HG03108 (cell line): ENCODE measurements around the gene DCUN1D3.

Experiments
- ATAC-seq: cut with Tn5 transposase; IDR thresholded peaks from one replicate; pipeline ENCODE4 v1.9.1; 2021; ENCODE audit warnings: moderate library complexity; ENCODE audit not compliant: unreplicated experiment

The DCUN1D3 gene

GRCh38 chr16:20920091-20920490 lies 19.9 kb upstream of the DCUN1D3 start:
- ATAC-seq, result no peak

GRCh38 chr16:20918486-20919239 lies 18.5 kb upstream of the DCUN1D3 start:
- no peak for ATAC-seq

- no peak for ATAC-seq
Measured at GRCh38 chr16:20916942-20917341, 16.8 kb upstream of the DCUN1D3 start.

DNA sequence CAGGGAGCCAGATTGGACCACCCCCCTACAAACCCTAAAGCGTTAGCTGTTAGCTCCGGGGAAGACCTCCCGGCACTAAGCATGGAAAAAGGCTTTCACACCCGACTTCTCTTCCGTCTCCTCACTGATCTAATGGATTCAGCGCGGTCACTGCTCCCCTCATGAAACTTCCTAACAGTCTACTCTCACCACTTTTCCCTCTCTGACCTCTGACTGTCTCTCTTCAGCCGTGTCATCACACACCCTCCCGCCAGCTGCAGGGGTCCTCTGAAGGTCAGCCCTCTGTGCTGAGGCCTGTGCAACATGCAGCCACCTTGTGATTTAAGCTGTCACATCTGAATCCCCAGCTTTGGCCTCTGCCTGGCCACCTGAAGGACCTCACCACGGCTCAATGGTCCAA lies 16.1 kb upstream of the DCUN1D3 start:
- ATAC-seq, result no peak

DNA sequence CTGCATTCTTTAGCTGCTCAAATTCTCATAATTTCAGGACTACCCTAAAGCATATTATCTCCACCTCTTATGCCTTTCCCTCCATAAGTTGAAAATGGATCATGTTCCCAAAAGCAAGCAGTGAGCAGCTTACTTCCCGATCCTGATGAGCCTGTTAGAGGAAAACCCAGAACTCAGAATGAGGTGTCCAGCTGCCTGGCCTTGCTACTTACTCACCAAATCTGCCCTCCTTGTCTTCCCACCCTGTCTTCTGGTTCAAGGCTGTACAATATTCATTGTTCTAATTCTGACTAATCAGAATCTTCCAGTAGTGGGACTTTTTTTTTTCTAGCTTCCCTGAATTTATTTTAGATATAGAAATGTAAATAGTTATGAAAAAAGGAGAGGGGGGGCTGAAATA lies 11.2 kb upstream of the DCUN1D3 start:
- ATAC-seq, result no peak

DNA sequence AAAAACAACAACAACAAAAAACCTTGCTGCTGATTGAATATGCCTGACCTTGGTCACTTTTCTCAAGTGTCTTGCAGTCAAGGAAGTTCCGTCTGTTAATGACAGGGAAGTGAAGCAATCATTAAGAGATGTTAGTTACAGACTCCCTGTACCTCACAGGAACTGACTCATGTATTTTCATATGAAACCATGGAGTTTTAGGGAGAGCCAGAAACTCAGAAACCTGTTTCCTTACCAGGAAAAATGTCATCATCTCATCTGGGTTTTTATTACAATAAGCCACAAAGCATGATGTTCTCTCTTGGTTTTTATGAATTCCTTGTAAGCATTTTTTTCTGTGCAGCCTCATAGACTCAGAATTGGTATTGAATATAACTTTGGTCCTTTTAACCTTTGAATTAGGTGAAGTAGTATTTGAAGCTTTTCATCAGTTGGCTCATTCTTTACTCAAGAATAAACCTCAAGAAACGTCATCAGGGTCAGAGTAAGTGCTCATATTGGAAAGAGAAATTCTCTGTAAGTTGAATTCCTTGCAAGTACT lies 10.7 kb upstream of the DCUN1D3 start:
- ATAC-seq, result no peak

GRCh38 chr16:20906341-20907255 lies 6.4 kb upstream of the DCUN1D3 start:
- no peak for ATAC-seq

- no peak for ATAC-seq
Measured at GRCh38 chr16:20905576-20905975, 5.4 kb upstream of the DCUN1D3 start.

DNA sequence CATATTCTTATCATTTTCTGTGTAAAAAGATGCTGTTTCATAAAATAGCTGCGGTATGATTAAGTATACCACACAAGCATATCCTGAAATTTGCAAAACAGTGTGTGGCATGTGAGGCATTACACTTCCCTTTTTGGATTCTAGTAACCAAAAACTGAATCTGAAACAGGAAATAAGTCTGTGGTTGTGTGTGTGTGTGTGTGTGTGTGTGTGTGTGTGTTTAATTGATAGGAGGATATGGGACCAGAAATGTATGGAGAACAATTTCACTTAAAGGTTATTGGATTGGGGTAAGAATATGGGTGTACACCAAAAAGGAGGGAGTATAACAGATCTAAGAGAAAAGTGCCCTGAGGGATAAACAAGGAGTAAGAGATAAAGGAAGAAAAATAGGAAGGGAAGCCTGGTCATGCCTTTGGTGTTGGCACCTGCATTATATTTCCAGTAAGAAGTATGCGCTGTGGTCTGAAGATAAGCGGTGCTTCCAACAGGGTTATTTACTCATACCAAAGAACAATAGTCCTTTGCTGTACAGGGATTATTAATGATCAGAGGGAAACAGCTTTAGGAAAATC lies 4.4 kb upstream of the DCUN1D3 start:
- no peak for ATAC-seq

DNA sequence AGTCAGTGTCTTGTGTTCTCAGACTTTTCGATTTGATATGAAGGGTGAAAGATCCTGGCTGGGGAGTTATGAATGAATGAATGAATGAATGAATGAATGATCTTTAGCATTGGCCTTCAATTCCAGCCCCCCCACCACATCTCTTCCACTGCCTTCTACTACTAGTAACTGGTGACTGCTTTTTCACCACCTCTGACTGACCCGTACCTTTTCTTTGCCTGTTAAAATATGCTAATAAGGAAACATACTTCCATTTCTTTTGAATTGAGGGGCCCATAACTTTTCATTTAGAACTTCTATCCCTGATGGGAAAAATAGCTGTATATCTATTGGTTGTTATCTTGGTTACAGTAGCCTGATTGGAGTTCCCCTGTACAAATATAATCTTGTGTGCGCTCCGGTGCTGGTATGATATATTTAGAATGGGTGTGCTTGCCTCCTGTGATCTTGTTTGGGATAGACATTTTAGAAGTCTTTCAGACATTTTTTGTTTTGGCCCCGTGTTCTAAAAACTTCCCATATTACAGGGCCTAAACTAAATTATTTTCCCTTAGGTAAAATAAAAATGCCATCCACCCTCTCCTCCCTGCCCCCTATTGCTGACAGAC lies 3.8 kb upstream of the DCUN1D3 start:
- ATAC-seq, result no peak

DNA sequence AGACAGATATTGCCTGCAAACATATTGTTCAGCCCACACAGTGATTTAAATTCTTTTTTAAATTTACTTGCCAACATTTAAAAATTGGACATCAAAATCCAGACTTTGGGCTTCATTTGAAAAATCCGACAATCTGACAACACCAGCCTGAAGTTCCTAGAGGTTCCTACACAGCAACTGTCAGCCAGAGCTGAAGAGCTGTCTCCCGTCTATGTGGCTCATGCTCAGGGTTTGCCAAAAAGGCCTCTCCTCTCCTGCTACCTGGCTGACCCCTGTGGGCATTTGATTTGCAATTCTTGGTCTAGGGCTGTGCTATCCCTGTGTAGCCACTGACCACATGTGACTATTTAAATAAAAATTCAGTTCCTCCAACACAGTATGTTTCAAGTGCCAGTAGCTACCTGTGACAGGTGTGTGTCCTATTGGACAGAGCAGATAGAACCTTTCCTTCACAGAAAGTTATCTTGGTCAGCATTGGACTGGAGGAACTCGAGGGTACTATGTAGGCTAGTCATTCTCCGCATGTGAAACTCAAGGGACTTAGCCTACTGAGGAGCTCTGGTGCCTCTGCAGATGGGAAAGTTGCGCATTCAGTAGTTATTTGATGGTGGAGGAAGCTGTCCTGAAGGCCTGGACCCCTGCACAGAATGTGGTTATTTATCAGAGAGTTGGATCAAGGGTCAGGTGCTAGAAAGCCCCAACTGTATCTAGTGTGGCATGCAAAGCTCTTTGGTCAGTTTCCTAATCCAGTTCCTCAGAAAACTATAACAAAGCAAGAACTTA lies 3.1 kb upstream of the DCUN1D3 start:
- no peak for ATAC-seq

DNA sequence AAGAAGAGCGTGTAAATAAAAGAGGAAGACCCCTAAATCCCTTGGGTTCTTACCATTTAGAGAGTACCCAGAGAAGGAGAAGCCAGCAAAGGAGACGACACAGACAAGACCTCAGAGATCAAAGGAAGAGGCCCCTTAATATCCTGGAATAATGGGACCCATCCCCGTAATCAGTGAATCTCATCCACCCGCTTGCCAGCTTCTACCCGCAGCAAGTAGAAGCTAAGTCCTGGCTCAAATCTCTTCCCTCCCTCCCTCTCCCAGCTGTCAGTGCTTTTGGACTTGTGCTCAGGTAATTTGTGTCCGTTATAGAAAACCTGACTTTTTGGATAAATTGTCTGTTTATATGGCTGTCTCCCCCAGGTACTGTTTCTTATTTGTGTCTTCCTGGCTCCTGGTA lies 2.3 kb upstream of the DCUN1D3 start:
- no peak for ATAC-seq

GRCh38 chr16:20901436-20902112 lies 1.4 kb upstream of the DCUN1D3 start:
- ATAC-seq, result peak; percentile 33

DNA sequence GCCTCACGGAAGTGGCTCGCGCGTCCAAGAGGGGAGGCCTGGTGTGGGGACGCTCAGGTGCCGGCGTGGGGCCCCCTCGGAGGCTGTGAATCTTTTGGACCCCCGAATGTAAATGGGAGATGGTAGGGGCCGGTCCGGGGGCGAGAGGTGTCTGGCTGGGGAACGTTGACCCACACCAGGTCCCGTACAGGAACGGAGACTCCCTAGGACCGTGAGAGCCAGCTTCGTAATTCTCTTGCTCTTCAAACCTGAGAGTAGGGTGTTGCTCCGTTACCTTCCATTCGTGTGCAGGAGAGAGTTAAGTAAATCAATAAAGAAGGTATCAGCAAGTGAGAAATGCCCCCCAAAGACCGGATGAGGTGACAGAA lies 894 bp upstream of the DCUN1D3 start:
- ATAC-seq, result peak; percentile 1

DNA sequence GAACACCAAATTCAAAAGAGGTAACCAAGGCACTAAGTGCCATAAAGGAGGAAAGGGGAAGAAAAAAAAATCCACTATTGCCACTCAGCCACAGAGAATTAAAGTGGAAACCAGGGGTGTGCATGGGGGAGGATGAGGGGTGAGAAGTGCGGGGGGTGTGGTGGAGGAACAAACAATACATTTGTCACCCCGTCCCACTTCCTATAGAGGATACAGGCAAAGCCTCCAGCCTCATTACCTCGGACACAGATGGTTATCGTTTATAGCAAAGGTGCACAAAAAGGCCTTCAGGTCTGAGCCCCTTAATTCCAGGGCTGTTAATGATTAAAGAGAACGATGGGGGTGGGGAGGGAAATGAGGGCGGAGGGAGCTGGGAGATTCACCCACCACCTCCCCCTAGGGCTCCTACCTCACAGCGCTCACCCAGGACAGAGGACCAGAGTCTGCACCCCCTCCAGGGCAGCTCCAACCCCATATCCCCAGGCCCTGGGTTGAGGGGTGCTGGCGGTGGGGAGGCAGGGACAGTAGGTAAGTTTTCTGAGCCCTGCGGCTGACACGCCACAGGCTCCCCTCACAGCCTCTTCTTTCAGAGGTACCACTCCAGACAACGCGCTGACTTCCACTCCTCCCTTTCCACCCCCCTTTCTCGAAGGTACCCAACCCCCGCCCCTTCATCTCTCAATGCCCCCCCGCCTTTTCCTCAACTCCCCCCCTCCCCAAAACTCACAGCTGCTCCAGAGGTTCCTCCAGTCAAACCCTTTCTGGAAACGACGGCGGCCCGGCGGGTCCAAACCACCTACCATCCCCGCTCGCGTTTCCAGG lies 470 bp downstream of the DCUN1D3 start:
- no peak for ATAC-seq

- ATAC-seq, result no peak
Measured at GRCh38 chr16:20899071-20899470, 1.1 kb downstream of the DCUN1D3 start.

DNA sequence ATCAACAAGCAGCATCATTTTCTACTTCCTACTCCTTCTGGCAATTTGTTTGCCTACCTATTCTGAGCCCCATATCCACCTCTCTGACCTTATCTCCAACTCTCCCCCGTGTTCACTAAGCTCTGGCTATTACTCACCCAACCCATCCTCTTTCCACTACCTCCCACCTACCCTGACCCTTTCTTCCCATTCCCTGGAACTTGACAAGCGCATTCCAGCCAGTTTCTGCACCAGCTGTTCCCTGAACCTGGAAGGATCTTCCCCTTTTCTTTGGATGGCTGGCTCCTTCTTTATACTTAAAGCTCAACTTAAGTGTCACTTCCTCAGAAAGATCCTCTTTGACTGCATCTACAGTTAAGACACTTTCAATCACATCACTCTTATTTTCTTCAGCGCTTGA lies 2.2 kb downstream of the DCUN1D3 start:
- no peak for ATAC-seq

DNA sequence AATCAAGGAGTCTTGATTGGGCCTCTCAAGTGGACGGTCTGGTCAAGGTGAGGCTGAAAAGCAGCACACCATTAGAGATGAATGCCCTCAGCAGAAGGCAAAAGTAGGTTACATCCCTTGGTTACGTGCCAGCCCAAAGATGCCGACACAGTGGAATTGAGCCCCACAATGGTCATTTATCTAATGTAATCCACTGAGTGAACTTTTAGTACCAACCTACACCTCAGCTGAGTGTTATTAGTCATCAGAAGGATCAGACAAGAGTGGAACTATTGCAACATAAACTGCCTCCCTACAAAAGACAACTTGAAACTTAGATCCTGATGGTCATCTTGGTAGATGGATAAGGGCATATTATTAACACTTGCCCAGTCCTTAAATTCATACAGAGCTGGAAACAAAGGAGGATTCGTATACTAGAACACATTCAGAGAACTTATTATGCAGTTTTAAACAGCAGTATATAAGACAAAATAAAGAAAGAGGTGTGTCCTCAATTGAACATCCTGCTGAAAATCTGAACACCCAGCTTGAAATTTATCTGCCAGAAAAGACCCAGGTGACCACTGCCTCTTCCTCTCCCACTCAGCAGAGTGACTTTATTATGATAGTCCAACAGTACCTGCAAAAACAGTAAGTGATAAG lies 2.8 kb downstream of the DCUN1D3 start:
- ATAC-seq, result no peak

DNA sequence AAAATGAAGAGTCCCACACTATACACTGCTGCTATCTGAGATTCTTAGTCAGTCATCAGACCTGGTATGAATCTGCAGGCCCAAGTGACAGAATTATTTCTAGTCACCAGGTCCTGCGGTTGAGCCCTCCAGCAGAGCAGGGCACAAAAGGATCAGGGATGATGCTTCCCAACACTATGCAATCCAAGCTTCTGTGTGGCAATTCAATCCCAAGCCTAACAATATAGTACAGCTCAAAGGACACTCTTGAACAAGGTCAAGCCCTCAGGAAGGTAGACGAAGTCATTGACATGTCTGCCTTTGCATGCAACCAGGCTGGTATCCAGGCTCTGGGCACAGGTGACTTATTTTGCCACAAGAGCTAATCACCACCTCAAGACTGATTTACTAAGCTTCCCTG lies 5.8 kb downstream of the DCUN1D3 start:
- ATAC-seq, result no peak
